ENCODE results near the gene ART3. TPM values are rescaled to one million over a fixed set of nuclear protein-coding genes. Genes with fewer than 3 reads are reported as not detected.
"Not testable (repeated sequence)": the region's sequence is repeated elsewhere in the genome, so short reads cannot be mapped to it uniquely, and the experiment has no call there.

The ART3 gene
- total and polyA plus RNA-seq, 2 donors (not counting 1 experiment from before 2014, with no cell fraction given) = not detected

DNA sequence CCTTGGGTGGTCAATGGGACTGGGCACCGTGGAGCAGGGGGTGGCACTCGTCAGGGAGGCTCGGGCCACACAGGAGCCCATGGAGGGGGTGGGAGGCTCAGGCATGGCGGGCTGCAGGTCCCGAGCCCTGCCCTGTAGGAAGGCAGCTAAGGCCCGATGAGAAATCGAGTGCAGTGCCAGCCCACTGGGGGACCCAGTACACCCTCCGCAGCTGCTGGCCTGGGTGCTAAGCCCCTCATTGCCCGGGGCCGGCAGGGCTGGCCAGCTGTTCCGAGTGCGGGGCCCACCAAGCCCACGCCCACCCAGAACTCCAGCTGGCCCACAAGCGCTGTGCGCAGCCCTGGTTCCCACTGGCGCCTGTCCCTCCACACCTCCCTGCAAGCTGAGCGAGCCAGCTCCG, 31.2 kb upstream of the ART3 start:
- H3K4me3 ChIP-seq (ENCODE audit: control extremely low read depth in 1 of 5, extremely low read depth in 1 of 5, insufficient read depth in 1 of 5, low read depth in 2 of 5, low read length in 4 of 5); POLR2A ChIA-PET; H3K27me3 Mint-ChIP-seq: not testable (repeated sequence)

DNA sequence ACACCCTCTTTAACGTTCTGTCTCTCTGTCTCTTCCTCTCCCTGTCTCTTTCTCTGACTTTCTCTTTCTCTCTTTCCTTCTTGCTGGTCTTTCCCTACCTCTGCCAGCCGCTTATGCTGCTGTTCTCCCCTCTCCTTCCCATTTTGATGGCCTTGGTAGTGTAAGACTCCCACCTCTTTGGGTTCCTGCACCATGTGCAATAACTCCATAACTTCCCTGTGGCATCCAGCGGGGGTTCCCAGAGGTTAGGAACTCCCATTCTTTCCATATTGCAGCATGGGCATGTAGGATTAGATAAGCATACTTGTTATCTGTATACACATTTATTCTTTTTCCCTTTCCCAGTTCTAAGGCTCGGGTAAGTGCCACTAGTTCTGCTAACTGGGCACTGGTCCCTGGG, 29.8 kb upstream of the ART3 start:
- POLR2A ChIA-PET; H3K4me1 ChIP-seq (ENCODE audit: control insufficient read depth in 2 of 2, insufficient read depth in 2 of 2, low read length in 2 of 2); H2AFZ ChIP-seq (ENCODE audit: insufficient read depth, low read depth, low read length, poor library complexity, severe bottlenecking); DNase-seq; intact Hi-C loops (cut with micrococcal nuclease); H3K4me1 Mint-ChIP-seq; H3K27ac ChIP-seq (ENCODE audit: low read length in 2 of 2); H3K27me3 Mint-ChIP-seq; ATAC-seq (ENCODE audit: low read depth); H3K27me3 ChIP-seq (replicated peaks in 1 of 4; ENCODE audit: control extremely low read depth in 1 of 4, control insufficient read depth in 3 of 4, insufficient read depth in 4 of 4, low read length in 3 of 4); H3K4me2 ChIP-seq (replicated peaks; ENCODE audit: low read depth, low read length, poor library complexity, severe bottlenecking); H3K27ac Mint-ChIP-seq; H3K4me3 Mint-ChIP-seq; H3K79me2 ChIP-seq (ENCODE audit: control insufficient read depth, insufficient read depth, low read length); H3K9me3 Mint-ChIP-seq (ENCODE audit: insufficient read depth); H3K36me3 ChIP-seq (replicated peaks in 1 of 2; ENCODE audit: control extremely low read depth in 1 of 2, control insufficient read depth in 1 of 2, extremely low read depth in 1 of 2, insufficient read depth in 2 of 2, low read length in 1 of 2); H3K9me3 ChIP-seq (ENCODE audit: control extremely low read depth in 1 of 3, control insufficient read depth in 2 of 3, insufficient read depth in 1 of 3, low read length in 2 of 3); H3K4me3 ChIP-seq (ENCODE audit: control extremely low read depth in 1 of 5, extremely low read depth in 1 of 5, insufficient read depth in 1 of 5, low read depth in 2 of 5, low read length in 4 of 5); H4K20me1 ChIP-seq (ENCODE audit: control insufficient read depth, insufficient read depth, low read length, poor library complexity, severe bottlenecking); CTCF ChIA-PET; H3K9ac ChIP-seq (ENCODE audit: low read length): not testable (repeated sequence)
- WGBS (ENCODE audit: insufficient coverage) = 100% methylated on average over 1 of the region's 4 CpGs

More for the DNA sequence above, 31.2 kb upstream of the ART3 start:
- H3K27me3 ChIP-seq (replicated peaks in 1 of 4; ENCODE audit: control extremely low read depth in 1 of 4, control insufficient read depth in 3 of 4, insufficient read depth in 4 of 4, low read length in 3 of 4); CTCF ChIA-PET; intact Hi-C loops (cut with micrococcal nuclease); H3K9me3 ChIP-seq (ENCODE audit: control extremely low read depth in 1 of 3, control insufficient read depth in 2 of 3, insufficient read depth in 1 of 3, low read length in 2 of 3); H3K4me1 Mint-ChIP-seq; H3K4me3 Mint-ChIP-seq; H3K79me2 ChIP-seq (ENCODE audit: control insufficient read depth, insufficient read depth, low read length); DNase-seq; H3K27ac Mint-ChIP-seq; H3K9ac ChIP-seq (ENCODE audit: low read length); H3K36me3 ChIP-seq (replicated peaks in 1 of 2; ENCODE audit: control extremely low read depth in 1 of 2, control insufficient read depth in 1 of 2, extremely low read depth in 1 of 2, insufficient read depth in 2 of 2, low read length in 1 of 2); H4K20me1 ChIP-seq (ENCODE audit: control insufficient read depth, insufficient read depth, low read length, poor library complexity, severe bottlenecking); H3K27ac ChIP-seq (ENCODE audit: low read length in 2 of 2); H3K4me1 ChIP-seq (ENCODE audit: control insufficient read depth in 2 of 2, insufficient read depth in 2 of 2, low read length in 2 of 2); H2AFZ ChIP-seq (ENCODE audit: insufficient read depth, low read depth, low read length, poor library complexity, severe bottlenecking); H3K9me3 Mint-ChIP-seq (ENCODE audit: insufficient read depth); ATAC-seq (ENCODE audit: low read depth); H3K4me2 ChIP-seq (replicated peaks; ENCODE audit: low read depth, low read length, poor library complexity, severe bottlenecking): not testable (repeated sequence)
- 93% methylated on average over 9 of the region's 18 CpGs for WGBS (ENCODE audit: insufficient coverage)

DNA sequence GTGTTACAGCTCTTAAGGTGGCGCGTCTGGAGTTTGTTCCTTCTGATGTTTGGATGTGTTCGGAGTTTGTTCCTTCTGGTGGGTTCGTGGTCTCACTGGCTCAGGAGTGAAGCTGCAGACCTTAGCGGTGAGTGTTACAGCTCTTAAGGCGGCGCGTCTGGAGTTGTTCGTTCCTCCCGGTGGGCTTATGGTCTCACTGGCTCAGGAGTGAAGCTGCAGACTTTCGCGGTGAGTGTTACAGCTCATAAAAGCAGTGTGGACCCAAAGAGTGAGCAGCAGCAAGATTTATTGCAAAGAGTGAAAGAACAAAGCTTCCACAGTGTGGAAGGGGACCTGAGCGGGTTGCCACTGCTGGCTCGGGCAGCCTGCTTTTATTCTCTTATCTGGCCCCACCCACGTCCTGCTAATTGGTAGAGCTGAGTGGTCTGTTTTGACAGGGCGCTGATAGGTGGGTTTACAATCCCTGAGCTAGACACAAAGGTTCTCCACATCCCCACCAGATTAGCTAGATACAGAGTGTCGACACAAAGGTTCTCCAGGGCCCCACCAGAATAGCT, 24.6 kb upstream of the ART3 start:
- H3K4me1 Mint-ChIP-seq; H3K27ac ChIP-seq (ENCODE audit: low read length in 2 of 2); H3K36me3 ChIP-seq (replicated peaks in 1 of 2; ENCODE audit: control extremely low read depth in 1 of 2, control insufficient read depth in 1 of 2, extremely low read depth in 1 of 2, insufficient read depth in 2 of 2, low read length in 1 of 2); POLR2A ChIA-PET; ATAC-seq (ENCODE audit: low read depth); intact Hi-C loops (cut with micrococcal nuclease); H3K9me3 Mint-ChIP-seq (ENCODE audit: insufficient read depth); CTCF ChIA-PET; H2AFZ ChIP-seq (ENCODE audit: insufficient read depth, low read depth, low read length, poor library complexity, severe bottlenecking); H3K27me3 ChIP-seq (replicated peaks in 1 of 4; ENCODE audit: control extremely low read depth in 1 of 4, control insufficient read depth in 3 of 4, insufficient read depth in 4 of 4, low read length in 3 of 4); H3K4me3 Mint-ChIP-seq; H3K4me2 ChIP-seq (replicated peaks; ENCODE audit: low read depth, low read length, poor library complexity, severe bottlenecking); H3K4me1 ChIP-seq (ENCODE audit: control insufficient read depth in 2 of 2, insufficient read depth in 2 of 2, low read length in 2 of 2); H4K20me1 ChIP-seq (ENCODE audit: control insufficient read depth, insufficient read depth, low read length, poor library complexity, severe bottlenecking); H3K27ac Mint-ChIP-seq; DNase-seq; H3K9me3 ChIP-seq (ENCODE audit: control extremely low read depth in 1 of 3, control insufficient read depth in 2 of 3, insufficient read depth in 1 of 3, low read length in 2 of 3); H3K79me2 ChIP-seq (ENCODE audit: control insufficient read depth, insufficient read depth, low read length); H3K27me3 Mint-ChIP-seq; H3K4me3 ChIP-seq (ENCODE audit: control extremely low read depth in 1 of 5, extremely low read depth in 1 of 5, insufficient read depth in 1 of 5, low read depth in 2 of 5, low read length in 4 of 5); H3K9ac ChIP-seq (ENCODE audit: low read length): not testable (repeated sequence)
- 99% methylated on average over 10 of the region's 17 CpGs for WGBS (ENCODE audit: insufficient coverage)

- H3K9ac ChIP-seq (ENCODE audit: low read length); H3K9me3 ChIP-seq (ENCODE audit: control extremely low read depth in 1 of 3, control insufficient read depth in 2 of 3, insufficient read depth in 1 of 3, low read length in 2 of 3); H3K27ac ChIP-seq (ENCODE audit: low read length in 2 of 2); POLR2A ChIA-PET; intact Hi-C loops (cut with micrococcal nuclease); H3K4me1 Mint-ChIP-seq; H3K79me2 ChIP-seq (ENCODE audit: control insufficient read depth, insufficient read depth, low read length); H4K20me1 ChIP-seq (ENCODE audit: control insufficient read depth, insufficient read depth, low read length, poor library complexity, severe bottlenecking); H3K9me3 Mint-ChIP-seq (ENCODE audit: insufficient read depth); H3K4me2 ChIP-seq (replicated peaks; ENCODE audit: low read depth, low read length, poor library complexity, severe bottlenecking); H3K27ac Mint-ChIP-seq; H3K36me3 ChIP-seq (replicated peaks in 1 of 2; ENCODE audit: control extremely low read depth in 1 of 2, control insufficient read depth in 1 of 2, extremely low read depth in 1 of 2, insufficient read depth in 2 of 2, low read length in 1 of 2); H3K27me3 ChIP-seq (replicated peaks in 1 of 4; ENCODE audit: control extremely low read depth in 1 of 4, control insufficient read depth in 3 of 4, insufficient read depth in 4 of 4, low read length in 3 of 4); ATAC-seq (ENCODE audit: low read depth); H3K4me3 ChIP-seq (ENCODE audit: control extremely low read depth in 1 of 5, extremely low read depth in 1 of 5, insufficient read depth in 1 of 5, low read depth in 2 of 5, low read length in 4 of 5); H3K27me3 Mint-ChIP-seq; H3K4me3 Mint-ChIP-seq; DNase-seq; H2AFZ ChIP-seq (ENCODE audit: insufficient read depth, low read depth, low read length, poor library complexity, severe bottlenecking): not testable (repeated sequence)
- CTCF ChIA-PET = interaction anchor here (0.5 to 0.6 kb wide), 2 partner anchors 18 to 149 kb away, joined by 3 to 4 read pairs; no protein-coding TSS in a partner anchor
- WGBS (ENCODE audit: insufficient coverage) = 93% methylated on average over 23 of the region's 27 CpGs
- peaks cover 12% of the 10 kb centered on the region in 2 donors for H3K4me1 ChIP-seq (ENCODE audit: control insufficient read depth in 2 of 2, insufficient read depth in 2 of 2, low read length in 2 of 2)
Measured at GRCh38 chr4:76050560-76051050, 23.9 kb upstream of the ART3 start.
